GM18520 (cell line): ENCODE results near the gene HOXA5.

Source experiments
- ATAC-seq: cut with Tn5 transposase; IDR thresholded peaks from one replicate; pipeline ENCODE4 v1.9.1; 2021; ENCODE audit not compliant: unreplicated experiment

HOXA5 gene

DNA sequence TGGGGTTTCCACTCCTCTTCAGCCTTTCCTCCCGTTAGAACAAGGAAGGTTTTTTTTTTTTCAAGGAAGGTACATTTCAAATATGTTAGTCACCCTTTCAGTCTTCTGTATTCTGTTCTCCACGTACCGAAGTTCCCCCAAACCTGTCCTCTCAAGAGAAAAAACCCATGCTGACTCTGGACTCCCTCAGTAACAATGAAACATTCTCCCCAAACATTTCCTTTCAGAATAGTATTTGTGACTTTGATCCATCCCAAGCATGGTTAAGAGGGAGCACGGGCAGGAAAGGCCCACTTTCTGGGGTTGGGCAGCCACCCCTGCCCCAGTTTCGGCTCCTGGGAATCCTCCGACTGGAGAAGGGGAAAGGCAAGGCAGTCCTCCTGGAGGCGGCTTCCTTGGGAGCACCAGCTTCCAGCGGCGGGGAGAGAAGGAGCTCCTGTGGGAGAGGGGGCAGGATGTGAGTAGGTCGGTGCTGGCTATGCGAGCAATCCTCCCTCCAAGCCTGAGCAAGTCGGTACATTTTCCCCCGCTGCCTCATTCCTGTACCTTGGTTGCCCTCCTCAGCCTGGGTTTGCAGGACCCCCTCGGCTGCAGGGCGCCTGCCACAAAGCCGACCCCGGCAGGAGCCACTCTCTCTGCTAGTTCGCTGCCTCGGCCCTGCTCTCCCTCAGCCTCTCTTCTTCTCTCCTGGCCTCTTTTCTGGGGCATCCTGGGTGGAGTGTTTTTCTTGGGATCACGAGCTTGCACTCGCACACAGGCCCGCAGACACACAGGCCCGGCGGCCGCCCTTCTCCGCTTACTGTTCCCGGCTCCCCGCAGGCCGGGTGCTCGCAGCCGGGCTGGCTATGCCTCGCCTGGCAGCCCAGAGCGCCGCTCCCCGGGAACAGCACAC is 45.5 kb downstream of the HOXA5 start:
- ATAC-seq = no peak

DNA sequence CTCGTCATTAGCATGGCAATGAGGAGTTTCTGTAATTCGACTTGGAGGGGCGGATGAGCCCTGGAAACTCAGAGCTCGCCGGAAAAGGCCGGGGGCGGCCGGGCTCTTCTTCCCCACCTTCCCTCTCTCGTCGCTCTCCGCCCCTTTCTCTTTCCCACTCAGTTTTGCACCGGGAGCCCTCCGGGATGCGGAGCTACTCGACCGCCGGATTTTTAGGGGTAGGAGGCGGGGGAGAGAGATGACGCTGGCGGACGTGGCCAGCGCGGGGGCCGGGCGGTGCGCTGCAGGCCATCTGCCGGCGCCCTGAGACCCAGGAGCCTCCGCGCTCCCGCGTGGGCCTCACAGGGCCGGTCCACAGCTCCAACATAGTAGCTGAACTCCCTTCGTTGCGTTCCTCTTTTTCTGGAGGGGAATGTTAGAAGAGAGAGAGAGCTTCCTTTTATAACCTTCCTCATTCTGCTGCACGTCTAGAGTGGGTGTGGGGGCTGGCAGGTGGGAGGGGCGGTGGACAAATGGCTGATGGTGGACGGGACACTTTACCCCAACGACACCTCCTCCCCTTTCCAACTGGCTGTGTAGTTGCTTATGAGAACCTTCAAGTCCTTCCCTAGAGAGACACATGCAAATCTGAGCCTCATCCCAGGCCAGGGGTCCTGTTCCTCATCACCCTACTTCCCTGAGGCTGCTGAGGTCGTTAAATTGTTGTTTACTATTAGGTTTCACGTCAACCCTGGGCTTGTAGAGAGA is 46.5 kb downstream of the HOXA5 start:
- no peak for ATAC-seq

- peak; percentile 71 for ATAC-seq
Measured at GRCh38 chr7:27095897-27096767, 47.3 kb downstream of the HOXA5 start, which contains the start of gene HOXA1. Gene HOXA1, minus strand, starts transcription at chr7:27096000. Its CDS starts 88 bp downstream, at chr7:27095912.

DNA sequence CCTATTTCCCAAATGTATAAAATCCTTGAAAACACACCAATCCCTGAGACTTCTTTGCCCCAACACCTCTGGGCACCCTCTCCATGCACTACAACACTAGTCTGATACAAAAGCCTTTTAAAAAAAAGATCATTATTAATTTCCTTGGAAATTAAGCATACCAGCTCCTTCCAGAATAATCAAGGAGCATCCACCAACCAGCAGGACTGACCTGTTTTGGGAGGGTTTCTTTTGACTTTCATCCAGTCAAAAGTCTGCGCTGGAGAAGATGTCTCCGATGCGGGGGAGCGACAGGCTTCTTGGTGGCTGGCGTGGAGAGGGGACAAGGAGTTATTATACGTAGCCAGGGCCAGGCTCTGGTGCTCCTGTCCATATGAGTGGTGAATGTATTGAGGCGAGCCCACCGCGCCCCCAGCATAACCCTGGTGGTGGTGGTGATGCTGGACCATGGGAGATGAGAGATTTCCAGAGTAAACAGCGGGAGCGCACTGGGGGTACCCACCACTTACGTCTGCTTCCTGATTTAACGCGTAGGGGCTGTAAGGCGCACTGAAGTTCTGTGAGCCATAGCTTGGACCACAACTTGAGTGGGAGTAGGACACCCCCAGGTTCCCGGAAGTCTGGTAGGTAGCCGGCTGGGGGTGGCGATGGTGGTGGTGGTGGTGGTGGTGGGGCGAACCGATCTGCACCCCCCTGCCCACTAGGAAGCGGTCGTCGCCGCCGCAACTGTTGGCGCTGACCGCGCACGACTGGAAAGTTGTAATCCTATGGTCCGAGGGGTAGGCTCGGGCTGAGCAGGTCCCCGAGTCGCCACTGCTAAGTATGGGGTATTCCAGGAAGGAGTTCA is 48.2 kb downstream of the HOXA5 start:
- ATAC-seq = no peak

DNA sequence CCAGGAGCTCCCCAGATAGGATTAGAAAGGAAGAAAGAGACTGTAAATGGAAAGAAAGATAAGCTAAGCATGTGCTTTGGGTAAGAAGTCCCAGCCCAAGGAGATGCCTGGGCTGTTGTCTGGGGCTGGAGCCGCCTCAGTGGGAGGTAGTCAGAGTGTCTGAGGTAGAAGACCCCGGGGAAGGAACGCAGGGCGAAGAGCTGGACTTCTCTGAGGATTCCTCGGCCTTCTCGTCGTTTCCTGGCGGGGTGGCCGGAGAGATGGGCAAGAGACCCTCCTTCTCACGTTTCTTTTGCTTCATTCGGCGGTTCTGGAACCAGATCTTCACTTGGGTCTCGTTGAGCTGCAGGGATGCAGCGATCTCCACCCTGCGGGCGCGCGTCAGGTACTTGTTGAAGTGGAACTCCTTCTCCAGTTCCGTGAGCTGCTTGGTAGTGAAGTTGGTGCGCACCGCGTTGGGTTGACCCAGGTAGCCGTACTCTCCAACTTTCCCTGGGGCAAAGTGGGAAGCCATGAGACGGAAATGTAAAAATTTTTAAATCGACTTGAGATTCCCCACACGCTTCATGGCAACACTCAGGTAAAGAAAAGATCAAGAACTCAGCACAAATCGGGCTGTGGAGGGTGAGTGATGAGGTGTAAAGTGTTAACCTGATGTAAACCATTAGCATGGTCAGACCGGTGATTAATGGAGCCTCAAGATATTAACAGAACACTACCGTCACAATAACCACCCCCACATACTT is 49.0 kb downstream of the HOXA5 start:
- ATAC-seq = no peak

DNA sequence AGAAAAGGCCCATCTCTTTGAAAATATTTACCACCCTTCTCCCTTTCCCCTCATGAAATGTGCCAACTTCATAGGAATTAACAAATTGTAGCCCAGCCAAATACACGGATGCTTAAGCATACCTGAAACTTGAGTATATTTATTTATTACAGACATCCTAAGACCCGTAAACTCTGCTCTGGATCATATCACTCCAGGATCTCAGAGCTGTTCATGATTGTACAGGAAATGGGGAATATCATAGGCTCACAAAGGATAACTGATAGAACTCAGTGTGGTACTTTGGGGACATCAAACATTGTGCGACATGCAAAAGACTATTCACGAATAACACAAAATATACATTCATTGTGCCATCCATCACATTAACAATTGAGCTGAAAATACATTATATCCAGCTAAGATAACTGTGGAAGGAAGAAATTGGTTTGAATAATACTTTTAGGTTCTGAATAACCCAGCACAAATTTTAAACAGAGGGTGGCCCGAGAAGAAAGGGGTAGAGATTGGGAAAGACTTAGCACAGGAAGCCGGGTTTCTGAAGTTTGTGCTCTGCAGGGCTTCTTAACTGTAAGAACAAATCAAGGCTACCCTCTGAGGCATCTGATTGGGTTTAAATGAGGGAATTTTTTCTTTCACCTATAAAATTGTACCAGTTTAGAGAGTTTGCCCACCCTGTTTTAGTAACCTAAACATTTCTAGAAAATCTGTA is 50.1 kb downstream of the HOXA5 start:
- no peak for ATAC-seq

GRCh38 chr7:27092819-27093110 is 50.7 kb downstream of the HOXA5 start:
- no peak for ATAC-seq

GRCh38 chr7:27091941-27092818 is 51.3 kb downstream of the HOXA5 start:
- ATAC-seq = no peak

GRCh38 chr7:27091105-27091504 is 52.4 kb downstream of the HOXA5 start:
- no peak for ATAC-seq
